ENCODE measurements around the gene AMBRA1. TPM values are rescaled to one million over a fixed set of nuclear protein-coding genes. Genes with fewer than 3 reads are reported as not detected.

Gene AMBRA1
- total RNA-seq, result 24.0 and 38.3 TPM in 2 replicates

- DNase-seq (ENCODE audit: low read depth), result peak; percentile 89
Observed at GRCh38 chr11:46593550-46594373, at the start of gene AMBRA1. Gene AMBRA1, minus strand, starts transcription at chr11:46594023. Its CDS starts 45,643 bp downstream, at chr11:46548380.

GRCh38 chr11:46643531-46643930 lies 49.7 kb upstream of the AMBRA1 start:
- DNase-seq (ENCODE audit: low read depth), result no peak

GRCh38 chr11:46642627-46643335 lies 49.0 kb upstream of the AMBRA1 start:
- no peak for DNase-seq (ENCODE audit: low read depth)

GRCh38 chr11:46641639-46642038 lies 47.8 kb upstream of the AMBRA1 start:
- DNase-seq (ENCODE audit: low read depth), result no peak

- peak; percentile 47 for DNase-seq (ENCODE audit: low read depth)
Observed at GRCh38 chr11:46640036-46640788, 46.4 kb upstream of the AMBRA1 start.

GRCh38 chr11:46639197-46639839 lies 45.5 kb upstream of the AMBRA1 start:
- no peak for DNase-seq (ENCODE audit: low read depth)

GRCh38 chr11:46637546-46637945 lies 43.7 kb upstream of the AMBRA1 start:
- DNase-seq (ENCODE audit: low read depth), result no peak

- DNase-seq (ENCODE audit: low read depth), result no peak
Observed at GRCh38 chr11:46635557-46636139, 41.8 kb upstream of the AMBRA1 start.

GRCh38 chr11:46633291-46634217 lies 39.7 kb upstream of the AMBRA1 start:
- DNase-seq (ENCODE audit: low read depth), result no peak

- no peak for DNase-seq (ENCODE audit: low read depth)
Observed at GRCh38 chr11:46632502-46632901, 38.7 kb upstream of the AMBRA1 start.

GRCh38 chr11:46631676-46632075 lies 37.9 kb upstream of the AMBRA1 start:
- no peak for DNase-seq (ENCODE audit: low read depth)

- DNase-seq (ENCODE audit: low read depth), result no peak
Observed at GRCh38 chr11:46630237-46630636, 36.4 kb upstream of the AMBRA1 start.

- no peak for DNase-seq (ENCODE audit: low read depth)
Observed at GRCh38 chr11:46628961-46629360, 35.1 kb upstream of the AMBRA1 start.

- DNase-seq (ENCODE audit: low read depth), result no peak
Observed at GRCh38 chr11:46625406-46625805, 31.6 kb upstream of the AMBRA1 start.

- DNase-seq (ENCODE audit: low read depth), result no peak
Observed at GRCh38 chr11:46618837-46619236, 25.0 kb upstream of the AMBRA1 start.

- no peak for DNase-seq (ENCODE audit: low read depth)
Observed at GRCh38 chr11:46617972-46618314, 24.1 kb upstream of the AMBRA1 start.

GRCh38 chr11:46617134-46617971 lies 23.5 kb upstream of the AMBRA1 start, which contains the start of the genes ATG13 and HARBI1:
Gene ATG13, plus strand, starts transcription at chr11:46617553. Its CDS starts 26,739 bp downstream, at chr11:46644292.
Gene HARBI1, minus strand, starts transcription at chr11:46617227. Its CDS starts 990 bp downstream, at chr11:46616237.
- DNase-seq (ENCODE audit: low read depth), result peak; percentile 67

- peak; percentile 78 for DNase-seq (ENCODE audit: low read depth)
Observed at GRCh38 chr11:46616551-46617133, 22.8 kb upstream of the AMBRA1 start.

- DNase-seq (ENCODE audit: low read depth), result no peak
Observed at GRCh38 chr11:46615756-46616155, 21.9 kb upstream of the AMBRA1 start.
